OCI-LY7 (cell line): ENCODE results near the gene FRS2. TPM values are rescaled to one million over a fixed set of nuclear protein-coding genes. Genes with fewer than 3 reads are reported as not detected.
A peak's percentile ranks its signal among the peaks of the same experiment; 100 is the strongest.

ENCODE experiments used
- Bru-seq: library from RNA; stranded (reverse); fragments of 400-500 nt; gene quantifications from one replicate; lab custom pipeline; 2021; lab: Mats Ljungman, UMichigan
- BruChase-seq, 2 experiments: library from RNA; stranded (reverse); fragments of 400-500 nt; gene quantifications; one replicate each; lab custom pipeline; 2021; lab: Mats Ljungman, UMichigan
- BruUV-seq: library from RNA; stranded (reverse); fragments of 400-500 nt; replicated peaks from 2 replicates; lab custom pipeline; 2021; lab: Mats Ljungman, UMichigan
- CTCF ChIA-PET: fragments of 300-600 bp; sonication (Branson Sonifier 250); formaldehyde crosslinking; loops from one replicate; lab custom pipeline; 2022; ENCODE audit warnings: antibody characterized with exemption; ENCODE audit not compliant: unreplicated experiment; lab: Charles Lee
- POLR2A ChIA-PET: fragments of 300-600 bp; sonication (Branson Sonifier 250); formaldehyde crosslinking; loops from one replicate; lab custom pipeline; 2022; ENCODE audit warnings: antibody characterized with exemption; lab: Charles Lee
- DNase-seq: peaks from one replicate; pipeline ENCODE4 v3.0.0-alpha.2; 2015; ENCODE audit warnings: low spot score
- H2AFZ ChIP-seq: fragments of 200-600 bp; sonication (generic), shearing (Covaris generic); 2 replicates; pipeline ENCODE4 v1.6.1; 2014; ENCODE audit warnings: mild to moderate bottlenecking, antibody characterized with exemption, low read length, moderate library complexity
- H3K27ac ChIP-seq: fragments of 200-600 bp; sonication (generic); 2 replicates; pipeline ENCODE4 v1.5.1; 2014; ENCODE audit warnings: mixed run types, low read depth, mild to moderate bottlenecking, moderate library complexity, low read length, inconsistent platforms; ENCODE audit not compliant: poor library complexity, severe bottlenecking
- H3K36me3 ChIP-seq: fragments of 200-600 bp; sonication (generic); 2 replicates; pipeline ENCODE4 v1.6.1; 2014; ENCODE audit warnings: mild to moderate bottlenecking, antibody characterized with exemption, low read length, moderate library complexity, mixed read lengths; ENCODE audit not compliant: insufficient read depth
- H3K4me1 ChIP-seq: fragments of 200-600 bp; sonication (generic); 2 replicates; pipeline ENCODE4 v1.5.1; 2014; ENCODE audit warnings: mild to moderate bottlenecking, low read length; ENCODE audit not compliant: insufficient read depth, poor library complexity, severe bottlenecking
- H3K4me2 ChIP-seq: fragments of 200-600 bp; sonication (generic); 2 replicates; pipeline ENCODE4 v1.6.1; 2014; ENCODE audit warnings: mild to moderate bottlenecking, low read length
- H3K4me3 ChIP-seq: fragments of 200-600 bp; sonication (generic); 2 replicates; pipeline ENCODE4 v1.5.1; 2014; ENCODE audit warnings: mild to moderate bottlenecking, low read depth, low read length; ENCODE audit not compliant: poor library complexity, severe bottlenecking
- H3K79me2 ChIP-seq: fragments of 200-600 bp; sonication (generic); 2 replicates; pipeline ENCODE4 v1.6.1; 2016; ENCODE audit warnings: low read depth, mild to moderate bottlenecking, low read length, moderate library complexity, mixed read lengths; ENCODE audit not compliant: insufficient read depth
- H3K9me2 ChIP-seq: fragments of 200-600 bp; sonication (generic); 2 replicates; pipeline ENCODE4 v1.6.1; 2016; ENCODE audit warnings: mild to moderate bottlenecking, low read length, mixed read lengths; ENCODE audit not compliant: insufficient read depth
- H3K9me3 ChIP-seq: fragments of 200-600 bp; sonication (generic); 2 replicates; pipeline ENCODE4 v1.6.1; 2014; ENCODE audit warnings: mild to moderate bottlenecking, mixed run types, low read length, mixed read lengths
- H4K20me1 ChIP-seq: fragments of 200-600 bp; sonication (generic); 2 replicates; pipeline ENCODE4 v1.6.1; 2014; ENCODE audit warnings: mild to moderate bottlenecking, antibody characterized with exemption, low read length, moderate library complexity, mixed read lengths; ENCODE audit not compliant: insufficient read depth
- CTCF ChIP-seq: fragments of 200-600 bp; sonication (generic); conservative IDR thresholded peaks from 2 replicates; pipeline ENCODE4 v1.5.1; 2014; ENCODE audit warnings: mild to moderate bottlenecking, antibody characterized with exemption, low read length, moderate library complexity, mixed read lengths
- EZH2phosphoT487 ChIP-seq: fragments of 200-600 bp; sonication (generic); IDR thresholded peaks from 2 replicates; pipeline ENCODE4 v1.6.1; 2018; ENCODE audit warnings: low read depth, borderline replicate concordance, mild to moderate bottlenecking, mixed run types, antibody characterized with exemption, low read length, moderate library complexity, mixed read lengths
- intact Hi-C: fragments of 100-400 bp; cut with micrococcal nuclease; formaldehyde crosslinking; loops from one replicate; pipeline ENCODE4 v1.10.0; 2022; ENCODE audit not compliant: unreplicated experiment
- long read RNA-seq: library from polyadenylated mRNA; stranded (forward); transcript quantifications from one replicate; pipeline ENCODE4 v2.0.0, GENCODE V29; 2022
- total RNA-seq, 2 experiments: library from RNA; depleted of rRNA in 1 of 2; stranded (reverse); fragments of >200 nt in 1 of 2; shearing (Covaris generic) in 1 of 2; gene quantifications; 2 replicates each; pipeline ENCODE4 v1.2.3, GENCODE V29; 2014 to 2022

The FRS2 gene, protein sequence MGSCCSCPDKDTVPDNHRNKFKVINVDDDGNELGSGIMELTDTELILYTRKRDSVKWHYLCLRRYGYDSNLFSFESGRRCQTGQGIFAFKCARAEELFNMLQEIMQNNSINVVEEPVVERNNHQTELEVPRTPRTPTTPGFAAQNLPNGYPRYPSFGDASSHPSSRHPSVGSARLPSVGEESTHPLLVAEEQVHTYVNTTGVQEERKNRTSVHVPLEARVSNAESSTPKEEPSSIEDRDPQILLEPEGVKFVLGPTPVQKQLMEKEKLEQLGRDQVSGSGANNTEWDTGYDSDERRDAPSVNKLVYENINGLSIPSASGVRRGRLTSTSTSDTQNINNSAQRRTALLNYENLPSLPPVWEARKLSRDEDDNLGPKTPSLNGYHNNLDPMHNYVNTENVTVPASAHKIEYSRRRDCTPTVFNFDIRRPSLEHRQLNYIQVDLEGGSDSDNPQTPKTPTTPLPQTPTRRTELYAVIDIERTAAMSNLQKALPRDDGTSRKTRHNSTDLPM
- 9.9 and 18.5 TPM in 2 replicates for total RNA-seq (2014; rRNA removed; shearing (Covaris generic))
- total RNA-seq (2022): 10.4 and 11.1 TPM in 2 replicates
- percentile 86 among the genes with signal in this experiment for Bru-seq, nascent RNA
- BruChase-seq, experiment 1, labeled RNA remaining after a 6-hour chase: percentile 80 among the genes with signal in this experiment
- percentile 71 among the genes with signal in this experiment for BruChase-seq, experiment 2, labeled RNA remaining after a 2-hour chase
- long read RNA-seq, partial matches to known transcripts: 1 of 9 reads
- long read RNA-seq, other reads (novel, unspliced or antisense): 5 of 9 reads

- H3K27ac ChIP-seq: peak within 1 kb of the TSS; percentile 55
- no peaks in the 10 kb centered on the region for H3K9me3 ChIP-seq
- peak; percentile 86 for DNase-seq
- BruUV-seq: no TSS peak
- H3K36me3 ChIP-seq: no peaks in the 10 kb centered on the region
- peaks cover 43% of the 10 kb centered on the region for H3K4me1 ChIP-seq
- peaks cover 13% of the 10 kb centered on the region for H4K20me1 ChIP-seq
- ChIA-PET POLR2A (interaction anchor here (0.6 to 1.4 kb wide), 4 partner anchors 12 to 139 kb away, joined by 3 to 6 read pairs (median 4); no protein-coding TSS in a partner anchor), CTCF (interaction anchor here (0.5 to 0.6 kb wide), 2 partner anchors 14 to 77 kb away, joined by 3 to 6 read pairs; no protein-coding TSS in a partner anchor)
- peak within 1 kb of the TSS; percentile 98 for H3K4me3 ChIP-seq
- no peaks in the 10 kb centered on the region for H3K9me2 ChIP-seq
- peak within 1 kb of the TSS; percentile 99 for H3K4me2 ChIP-seq
- intact Hi-C loops: loop anchor here (1.0 kb wide), 1 partner anchor 100 kb away; no protein-coding TSS in a partner anchor
- no peak for TF ChIP-seq EZH2phosphoT487
- peak; percentile 65 for TF ChIP-seq CTCF
- peak within 1 kb of the TSS; percentile 100 for H2AFZ ChIP-seq
- peaks cover 49% of the 10 kb centered on the region for H3K79me2 ChIP-seq
Measured at GRCh38 chr12:69470189-69471075, at the start of gene FRS2. Gene FRS2 (plus strand): TSS chr12:69470388. CDS start chr12:69569031, 98,643 bp downstream.

DNA sequence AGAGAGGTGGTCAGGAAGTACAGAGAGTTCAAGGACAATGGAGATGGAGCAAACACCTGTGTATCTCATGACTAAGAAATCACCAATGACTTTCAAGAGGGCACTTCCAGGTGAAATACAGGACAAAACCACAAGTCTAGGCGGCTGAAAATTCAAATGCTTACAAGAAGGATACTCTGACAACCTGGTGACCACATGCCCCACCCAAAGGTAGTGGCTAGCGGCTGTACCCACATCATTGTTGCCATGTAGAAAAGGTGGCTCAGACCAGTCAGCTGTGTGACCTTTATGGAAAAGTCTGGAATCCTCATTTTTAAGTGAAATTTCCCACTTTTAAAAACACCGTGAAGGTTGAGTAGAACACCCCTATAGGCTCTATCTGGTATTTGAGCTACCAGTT lies 48.6 kb upstream of the FRS2 start:
- Histone ChIP-seq H3K9me2 (no peaks in the 10 kb centered on the region), H3K4me1 (no peaks in the 10 kb centered on the region), H4K20me1 (no peaks in the 10 kb centered on the region), H2AFZ (no peak overlapping the region), H3K9me3 (no peaks in the 10 kb centered on the region), H3K79me2 (no peaks in the 10 kb centered on the region), H3K36me3 (no peaks in the 10 kb centered on the region), H3K4me3 (no peak overlapping the region), H3K4me2 (no peak overlapping the region), H3K27ac (no peak overlapping the region)
- intact Hi-C loops: no loop called here
- no TSS peak for BruUV-seq
- TF ChIP-seq CTCF (no peak), EZH2phosphoT487 (no peak)
- POLR2A ChIA-PET: no interaction called here
- no peak for DNase-seq
- CTCF ChIA-PET: no interaction called here
